Suppressor macrophage (primary cell): ENCODE results near the gene ITGB1BP1.
"Not testable (repeated sequence)": the region's sequence is repeated elsewhere in the genome, so short reads cannot be mapped to it uniquely, and the experiment has no call there.

Experiments
- DNase-seq, 4 experiments: peaks; one replicate each; pipeline ENCODE4 v3.0.0-alpha.2; 2020 to 2022

ITGB1BP1 gene

DNA sequence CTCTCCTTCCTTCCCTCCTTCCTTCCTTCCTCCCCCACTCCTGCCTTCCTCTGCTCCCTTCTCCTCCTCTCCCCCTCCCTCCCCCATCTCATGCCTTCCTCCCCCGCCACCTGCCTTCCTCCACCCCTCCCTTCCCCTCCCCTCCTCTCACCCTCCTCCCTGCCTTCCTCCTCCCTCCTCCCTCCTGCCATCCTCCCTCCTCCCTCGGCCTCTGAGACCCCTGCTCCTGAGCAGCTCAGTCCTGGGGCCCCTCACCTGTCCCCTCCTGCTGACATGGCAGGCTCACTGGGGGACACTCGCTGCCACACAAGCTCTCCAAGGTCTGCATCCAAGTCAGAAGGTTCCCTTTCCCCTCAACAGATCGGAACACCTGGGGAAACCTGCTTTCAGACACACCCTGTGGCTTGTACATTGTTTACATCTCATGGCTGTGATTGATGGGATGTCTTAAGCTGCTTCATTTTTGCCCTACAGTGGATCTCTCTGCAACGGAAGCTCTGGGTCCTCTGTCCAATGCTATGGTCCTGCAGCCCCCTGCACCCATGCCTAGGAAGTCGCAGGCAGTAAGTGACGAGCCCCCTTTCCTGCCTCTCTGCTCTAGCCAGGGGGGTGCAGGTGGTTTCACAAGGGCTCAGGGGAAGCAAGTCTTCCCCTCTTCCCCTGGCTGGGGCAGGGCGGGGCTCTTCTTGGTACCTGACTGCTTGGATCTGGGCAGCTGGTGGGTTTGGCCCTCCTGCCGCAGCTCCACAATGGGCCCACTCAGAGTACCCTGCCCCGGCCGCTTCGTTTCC, 22.9 kb downstream of the ITGB1BP1 start:
- DNase-seq, result no peak

DNA sequence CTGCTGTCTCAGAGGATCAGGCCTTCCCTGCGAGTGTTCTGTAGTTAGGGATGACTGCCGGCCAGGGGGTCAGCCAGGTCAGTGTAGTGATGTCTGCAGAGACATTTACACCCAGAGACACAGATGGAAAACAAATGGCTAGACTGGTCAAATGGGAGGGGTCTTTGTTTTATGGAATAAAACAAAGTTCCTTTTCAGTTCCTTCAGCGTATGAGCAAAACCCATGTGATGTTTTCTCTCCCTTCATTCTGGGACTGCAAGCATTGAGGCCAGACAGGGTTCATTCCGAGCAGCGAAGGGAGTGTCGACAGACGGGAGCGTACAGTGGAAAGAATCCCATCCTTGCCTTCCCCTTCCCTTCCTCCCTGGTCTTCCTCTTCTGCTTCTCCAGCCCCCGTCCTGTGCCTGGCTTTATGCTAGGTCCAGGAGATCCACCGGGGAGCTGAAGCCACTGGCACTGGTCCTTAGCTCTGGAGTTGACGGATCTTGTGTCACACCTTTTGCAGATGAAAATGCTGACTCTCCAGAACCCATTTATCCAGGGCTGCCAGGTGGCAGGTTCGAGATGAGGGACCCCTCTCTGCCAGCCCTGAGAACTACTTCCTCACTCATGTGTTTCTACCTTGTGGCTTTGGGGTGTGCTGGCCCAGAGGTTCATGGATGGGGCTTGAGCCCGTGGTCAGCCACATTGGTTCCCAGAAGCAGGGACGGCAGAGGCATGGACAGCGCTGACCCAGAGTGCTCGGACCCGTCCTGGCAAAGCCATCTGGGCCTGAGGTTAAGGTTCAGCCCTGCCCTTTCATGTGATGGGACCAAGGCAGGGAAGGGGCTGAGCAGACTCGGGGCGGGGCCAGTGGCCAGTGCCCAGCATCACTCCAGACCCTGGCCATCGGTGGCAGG, 24.2 kb downstream of the ITGB1BP1 start:
- no peak for DNase-seq

GRCh38 chr2:9398251-9398650, 25.1 kb downstream of the ITGB1BP1 start:
- DNase-seq, result not testable (repeated sequence)

DNA sequence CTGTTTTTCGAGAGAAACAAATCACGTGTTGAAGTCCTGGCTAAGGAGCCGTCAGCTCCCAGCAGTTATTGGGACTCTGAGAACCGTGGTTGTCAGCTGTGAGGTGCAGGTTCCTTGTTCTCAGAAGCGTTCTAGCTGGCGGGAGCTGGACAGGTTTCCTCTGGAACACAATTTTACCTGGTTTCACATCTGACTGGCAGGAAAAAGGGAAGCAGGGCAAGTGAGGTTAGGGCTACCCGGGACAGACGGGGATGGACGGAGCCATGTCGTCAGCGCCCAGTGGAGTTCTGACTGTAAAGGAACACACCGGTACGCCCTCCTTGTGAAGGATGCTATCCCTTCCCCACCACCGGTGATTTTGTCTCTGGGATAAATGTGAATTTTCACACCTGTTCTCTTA, 26.1 kb downstream of the ITGB1BP1 start:
- no peak for DNase-seq

- DNase-seq, result no peak
Measured at GRCh38 chr2:9394816-9395215, 28.5 kb downstream of the ITGB1BP1 start.

- DNase-seq, result no peak
Measured at GRCh38 chr2:9392898-9393765, 30.2 kb downstream of the ITGB1BP1 start.

- no peak for DNase-seq
Measured at GRCh38 chr2:9391961-9392720, 31.2 kb downstream of the ITGB1BP1 start.

DNA sequence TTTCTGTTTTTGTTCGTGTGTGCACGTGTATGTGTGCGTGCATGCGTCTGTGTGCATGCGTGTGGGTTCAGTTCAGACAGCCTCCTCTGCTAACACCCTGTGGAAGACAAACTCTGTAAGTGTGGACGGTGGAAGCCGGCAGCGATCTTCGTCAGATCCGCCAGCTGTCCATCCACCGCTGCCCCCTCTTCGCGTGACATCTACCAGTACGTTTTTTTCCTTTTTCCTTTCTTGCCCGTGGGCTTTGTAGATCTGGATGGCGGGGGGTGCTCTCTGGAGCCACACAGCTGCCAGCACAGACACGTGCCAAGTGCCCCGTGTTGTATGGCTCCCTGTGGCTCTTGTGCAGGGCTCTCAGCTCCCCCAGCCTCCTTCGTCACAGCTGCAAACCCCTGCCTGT, 32.3 kb downstream of the ITGB1BP1 start:
- DNase-seq, result no peak

- peak in 3 of 4 experiments; percentile 26 to 50 (median 43) for DNase-seq
Measured at GRCh38 chr2:9390151-9390850, 33.0 kb downstream of the ITGB1BP1 start.

DNA sequence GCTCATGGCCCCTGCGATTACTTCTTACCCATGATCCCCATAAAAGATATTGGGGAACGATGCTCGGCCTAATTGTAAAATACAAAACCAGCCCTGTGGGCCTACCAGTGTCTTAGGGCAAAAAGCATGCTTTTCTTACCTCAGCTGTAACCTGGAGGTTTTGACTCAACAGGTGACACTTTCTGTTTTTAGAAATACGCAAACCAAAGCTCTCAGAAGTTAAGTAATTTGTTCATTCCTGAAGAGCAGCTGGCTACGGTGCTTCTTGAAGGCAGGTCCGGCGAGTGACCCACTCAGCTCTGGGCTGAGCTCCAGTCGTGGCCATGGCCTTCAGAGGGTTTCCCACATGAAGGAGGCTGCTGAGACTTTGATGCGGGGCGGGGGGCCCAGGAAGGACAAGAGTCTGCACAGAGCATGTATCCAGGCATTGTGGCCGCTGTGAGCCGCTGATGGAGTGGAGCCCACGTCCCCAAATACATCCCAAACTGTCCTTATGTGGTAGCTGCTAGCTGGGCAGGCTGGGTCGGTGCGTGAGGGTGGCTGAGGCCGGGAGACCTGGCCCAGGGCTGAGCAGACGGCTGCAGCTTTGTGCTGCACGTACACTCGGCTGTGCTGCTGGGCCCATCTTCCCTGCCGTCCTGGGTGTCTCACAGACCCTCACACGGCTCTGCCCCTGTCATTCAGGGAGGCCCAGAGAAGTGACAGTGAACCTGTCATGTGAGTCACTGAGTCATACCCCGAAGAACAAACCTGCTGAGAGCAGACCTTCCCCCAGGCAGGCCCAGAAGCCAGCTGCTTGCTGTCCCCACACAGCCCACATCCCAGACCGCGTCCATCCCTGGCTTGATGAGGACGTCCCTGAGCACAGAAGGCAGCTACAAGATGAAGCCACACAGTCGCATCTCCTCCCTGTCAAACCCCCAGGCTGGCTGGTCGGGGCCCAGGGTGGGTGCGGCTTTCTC, 34.1 kb downstream of the ITGB1BP1 start:
- no peak for DNase-seq

GRCh38 chr2:9388199-9388681, 35.1 kb downstream of the ITGB1BP1 start:
- no peak for DNase-seq

GRCh38 chr2:9385841-9386240, 37.5 kb downstream of the ITGB1BP1 start:
- DNase-seq, result no peak

DNA sequence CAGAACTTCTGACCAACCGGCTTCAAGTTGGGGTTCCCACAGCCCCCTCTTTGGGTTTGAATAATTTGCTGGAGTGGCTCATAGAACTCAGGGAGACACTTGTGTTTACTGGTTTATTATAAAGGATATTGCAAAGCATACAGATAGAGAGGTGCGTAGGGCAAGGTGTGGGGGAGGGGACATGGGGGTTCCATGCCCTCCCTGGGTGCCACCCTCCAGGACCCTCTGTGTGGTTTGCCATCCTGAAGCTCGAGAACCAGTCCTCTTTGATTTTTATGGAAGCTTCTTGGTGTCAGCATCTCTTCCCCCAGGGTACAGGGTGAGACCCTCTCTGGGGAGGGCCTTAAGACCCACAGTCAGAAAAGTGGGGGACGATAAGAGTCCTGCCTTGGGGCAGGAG, 38.8 kb downstream of the ITGB1BP1 start:
- DNase-seq, result no peak

GRCh38 chr2:9382604-9383235, 40.6 kb downstream of the ITGB1BP1 start:
- DNase-seq, result no peak

GRCh38 chr2:9380702-9381628, 42.4 kb downstream of the ITGB1BP1 start:
- DNase-seq, result no peak

DNA sequence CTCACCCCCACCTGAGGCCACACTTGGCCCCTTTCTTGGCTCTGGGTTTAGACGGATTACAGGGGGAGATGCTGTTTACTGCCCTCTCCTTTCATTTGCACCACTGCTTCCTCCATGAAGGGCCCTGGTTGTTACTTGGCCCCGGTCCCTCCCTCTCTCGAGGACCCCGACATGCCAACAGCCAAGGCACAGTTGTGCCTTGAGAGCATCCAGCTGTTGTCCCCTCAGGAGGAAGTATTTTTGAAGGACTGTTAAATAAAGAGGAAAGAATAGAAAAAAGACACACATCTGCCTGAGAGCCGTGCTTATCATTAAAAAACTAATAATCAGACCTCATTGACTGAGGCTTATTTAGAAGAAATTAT, 44.0 kb downstream of the ITGB1BP1 start:
- no peak for DNase-seq

DNA sequence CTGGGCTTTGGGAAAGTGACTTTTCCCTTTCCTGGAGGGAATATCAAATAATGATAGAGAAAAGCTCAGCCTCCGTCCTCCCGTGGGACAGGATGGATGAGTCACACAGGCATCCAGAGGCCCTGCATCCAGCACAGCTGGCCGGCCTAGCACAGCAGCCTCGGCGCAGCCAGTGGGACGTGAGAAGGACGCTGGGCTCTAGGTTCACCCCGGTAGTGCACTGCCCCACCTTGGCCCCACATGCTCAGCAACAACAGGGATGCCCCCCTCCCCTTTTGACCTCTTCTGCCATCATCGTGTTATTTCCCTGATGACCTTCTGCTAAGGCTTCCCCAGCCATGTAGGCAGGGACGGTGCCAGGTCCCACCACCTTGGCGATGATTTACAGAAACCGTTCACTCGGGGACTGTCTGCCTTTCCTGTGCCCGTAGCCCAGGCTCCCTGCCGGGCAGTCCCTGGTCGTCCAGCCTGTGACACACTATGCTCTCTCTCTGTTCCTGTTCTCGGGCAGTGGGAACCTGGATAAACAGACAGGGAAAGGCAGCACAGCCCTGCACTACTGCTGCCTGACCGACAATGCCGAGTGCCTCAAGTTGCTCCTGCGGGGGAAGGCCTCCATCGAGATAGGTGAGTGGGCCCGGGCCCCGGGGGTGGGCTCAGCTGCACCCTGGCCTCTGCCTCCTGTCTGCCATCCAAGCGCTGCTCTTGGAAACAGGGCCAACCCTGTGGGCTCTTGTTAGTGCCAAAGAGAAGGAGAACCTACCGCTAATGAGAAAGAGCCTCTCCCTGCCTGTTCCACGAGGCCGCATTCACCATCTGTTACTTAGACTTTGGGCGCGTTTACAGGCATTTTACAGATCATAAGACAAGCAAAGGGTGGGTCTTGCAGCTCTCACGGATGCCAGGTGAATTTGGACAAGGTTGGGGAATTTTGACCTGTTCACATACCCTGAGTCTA, 44.6 kb downstream of the ITGB1BP1 start:
- no peak for DNase-seq
